GM12878 (cell line): ENCODE measurements around the gene ADSS1. TPM values are rescaled to one million over a fixed set of nuclear protein-coding genes. Genes with fewer than 3 reads are reported as not detected.

ENCODE experiments used
- BCL11A ChIP-seq: IDR thresholded peaks from 2 replicates; pipeline ENCODE4 v1.6.1; 2011; ENCODE audit warnings: low read depth, low read length
- FOXK2 ChIP-seq: fragments of 450-650 bp; IDR thresholded peaks from 2 replicates; pipeline ENCODE4 v1.6.1; 2017; ENCODE audit warnings: mild to moderate bottlenecking, moderate library complexity
- GABPA ChIP-seq: IDR thresholded peaks from 2 replicates; pipeline ENCODE4 v1.6.1; 2014; ENCODE audit warnings: antibody characterized with exemption, low read depth, mild to moderate bottlenecking, inconsistent platforms
- GATAD2B ChIP-seq: fragments of 450-650 bp; conservative IDR thresholded peaks from 2 replicates; pipeline ENCODE4 v1.6.1; 2017; ENCODE audit warnings: low read depth, mild to moderate bottlenecking, moderate library complexity
- IKZF1 ChIP-seq: fragments of 450-650 bp; conservative IDR thresholded peaks from 2 replicates; pipeline ENCODE4 v1.6.1; 2017; ENCODE audit warnings: antibody characterized with exemption, mild to moderate bottlenecking
- MEF2A ChIP-seq: IDR thresholded peaks from 2 replicates; pipeline ENCODE4 v1.6.1; 2011; ENCODE audit warnings: low read depth, mild to moderate bottlenecking, low read length, moderate library complexity; ENCODE audit not compliant: insufficient read depth
- RFX5 ChIP-seq: IDR thresholded peaks from 2 replicates; pipeline ENCODE4 v1.6.1; 2011; ENCODE audit warnings: low read depth, low read length, improper control_type of control experiment
- SRF ChIP-seq, 2 experiments: IDR thresholded peaks; 2 replicates each; pipeline ENCODE4 v1.6.1; 2011; ENCODE audit warnings: low read depth in 2 of 2, low read length in 2 of 2, mild to moderate bottlenecking in 1 of 2, moderate library complexity in 1 of 2
- SUZ12 ChIP-seq: fragments of 200-600 bp; sonication (generic); IDR thresholded peaks from one replicate; pipeline ENCODE4 v1.6.1; 2018; ENCODE audit warnings: antibody characterized with exemption, mild to moderate bottlenecking; ENCODE audit not compliant: unreplicated experiment
- ZNF207 ChIP-seq: fragments of 450-650 bp; IDR thresholded peaks from 2 replicates; pipeline ENCODE4 v1.6.1; 2014; ENCODE audit warnings: antibody characterized with exemption, mild to moderate bottlenecking, borderline replicate concordance
- ZNF384 ChIP-seq: IDR thresholded peaks from 2 replicates; pipeline ENCODE4 v1.6.1; 2012; ENCODE audit warnings: low read depth, mild to moderate bottlenecking, low read length, improper control_type of control experiment, borderline replicate concordance
- polyA plus RNA-seq, 11 experiments: library from polyadenylated mRNA; depleted of rRNA in 4 of 11; unstranded in 6 of 11; stranded (reverse) in 5 of 11; fragments of >200 nt; fragmentation: Nextera tagmentation in 4 of 11; fragmentation: Illumina TruSeq in 1 of 11; extraction: Ambion mirVana in 4 of 11; extraction: Trizol in 1 of 11; gene quantifications; 1 replicate in 1 of 11; 2 replicates in 10 of 11; pipeline versions ENCODE4 v1.2.1 to v1.2.3, GENCODE V29; 2011 to 2016; ENCODE audit warnings: inconsistent platforms in 2 of 11, missing spikeins in 2 of 11, low read depth in 1 of 11
- total RNA-seq, 4 experiments: library from RNA; depleted of rRNA in 3 of 4; stranded (reverse); fragments of >200 nt in 3 of 4; fragmentation: Illumina TruSeq in 1 of 4; extraction: Trizol in 1 of 4; gene quantifications; 2 replicates each; pipeline versions ENCODE4 v1.2.1 to v1.2.3, GENCODE V29; 2013 to 2021
- TF ChIP-seq, protein P1 (sequence below): fragments of 450-650 bp; IDR thresholded peaks from 2 replicates; pipeline ENCODE4 v1.6.1; 2017; ENCODE audit warnings: mild to moderate bottlenecking
- TF ChIP-seq, protein P2 (sequence below): fragments of 450-650 bp; IDR thresholded peaks from 2 replicates; pipeline ENCODE4 v1.6.1; 2016; ENCODE audit warnings: mild to moderate bottlenecking, moderate library complexity, borderline replicate concordance

ADSS1 gene
- total and polyA plus RNA-seq, 10 of the 15 experiments (the other 5 are each of a cell fraction or from before 2014, with no cell fraction given), result 0.11 to 0.45 (median 0.28) TPM; not detected in 5

DNA sequence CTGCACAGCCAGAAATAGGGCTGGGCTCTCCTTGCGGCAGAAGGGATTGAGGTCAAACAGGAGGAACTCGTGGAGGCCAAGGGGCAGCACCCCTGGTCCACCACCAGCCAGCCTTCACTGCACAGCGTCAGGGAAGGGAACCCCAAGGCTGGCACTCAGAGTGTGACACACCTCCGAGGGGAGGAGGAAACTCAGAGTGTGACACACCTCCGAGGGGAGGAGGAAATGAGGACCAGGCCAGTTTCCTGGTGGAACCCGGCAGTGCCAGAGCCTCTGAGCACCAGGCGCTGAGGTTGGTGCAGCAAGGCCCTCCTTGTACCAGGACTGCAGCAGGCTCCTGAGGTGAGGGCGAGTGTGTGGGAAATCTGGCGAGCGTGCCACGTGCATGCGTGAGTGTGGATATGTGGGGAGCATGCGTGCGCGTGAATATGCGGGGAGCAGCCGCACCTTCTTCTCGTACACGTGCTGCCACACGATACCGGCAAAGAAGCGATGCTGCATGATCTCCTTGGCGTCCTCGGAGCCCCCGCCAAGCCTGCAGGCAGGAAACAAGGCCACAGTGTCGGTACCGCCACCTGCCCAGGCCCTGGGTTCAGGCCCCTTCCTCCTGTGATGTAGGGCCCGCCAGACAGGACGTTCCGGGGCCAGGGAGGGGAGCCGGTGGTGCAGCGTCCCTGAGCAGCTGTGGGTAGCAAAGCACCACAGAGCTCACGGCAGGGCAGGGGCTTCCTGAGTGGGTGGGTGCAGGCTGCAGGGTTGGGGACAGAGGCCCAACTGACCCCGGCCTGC, 48.1 kb downstream of the ADSS1 start (continued):
- TF ChIP-seq, protein P1, sequence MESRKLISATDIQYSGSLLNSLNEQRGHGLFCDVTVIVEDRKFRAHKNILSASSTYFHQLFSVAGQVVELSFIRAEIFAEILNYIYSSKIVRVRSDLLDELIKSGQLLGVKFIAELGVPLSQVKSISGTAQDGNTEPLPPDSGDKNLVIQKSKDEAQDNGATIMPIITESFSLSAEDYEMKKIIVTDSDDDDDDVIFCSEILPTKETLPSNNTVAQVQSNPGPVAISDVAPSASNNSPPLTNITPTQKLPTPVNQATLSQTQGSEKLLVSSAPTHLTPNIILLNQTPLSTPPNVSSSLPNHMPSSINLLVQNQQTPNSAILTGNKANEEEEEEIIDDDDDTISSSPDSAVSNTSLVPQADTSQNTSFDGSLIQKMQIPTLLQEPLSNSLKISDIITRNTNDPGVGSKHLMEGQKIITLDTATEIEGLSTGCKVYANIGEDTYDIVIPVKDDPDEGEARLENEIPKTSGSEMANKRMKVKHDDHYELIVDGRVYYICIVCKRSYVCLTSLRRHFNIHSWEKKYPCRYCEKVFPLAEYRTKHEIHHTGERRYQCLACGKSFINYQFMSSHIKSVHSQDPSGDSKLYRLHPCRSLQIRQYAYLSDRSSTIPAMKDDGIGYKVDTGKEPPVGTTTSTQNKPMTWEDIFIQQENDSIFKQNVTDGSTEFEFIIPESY, result no peak
- no peak for TF ChIP-seq GABPA
- no peak for TF ChIP-seq GATAD2B
- TF ChIP-seq FOXK2, result no peak
- TF ChIP-seq SUZ12, result no peak
- TF ChIP-seq, protein P2, sequence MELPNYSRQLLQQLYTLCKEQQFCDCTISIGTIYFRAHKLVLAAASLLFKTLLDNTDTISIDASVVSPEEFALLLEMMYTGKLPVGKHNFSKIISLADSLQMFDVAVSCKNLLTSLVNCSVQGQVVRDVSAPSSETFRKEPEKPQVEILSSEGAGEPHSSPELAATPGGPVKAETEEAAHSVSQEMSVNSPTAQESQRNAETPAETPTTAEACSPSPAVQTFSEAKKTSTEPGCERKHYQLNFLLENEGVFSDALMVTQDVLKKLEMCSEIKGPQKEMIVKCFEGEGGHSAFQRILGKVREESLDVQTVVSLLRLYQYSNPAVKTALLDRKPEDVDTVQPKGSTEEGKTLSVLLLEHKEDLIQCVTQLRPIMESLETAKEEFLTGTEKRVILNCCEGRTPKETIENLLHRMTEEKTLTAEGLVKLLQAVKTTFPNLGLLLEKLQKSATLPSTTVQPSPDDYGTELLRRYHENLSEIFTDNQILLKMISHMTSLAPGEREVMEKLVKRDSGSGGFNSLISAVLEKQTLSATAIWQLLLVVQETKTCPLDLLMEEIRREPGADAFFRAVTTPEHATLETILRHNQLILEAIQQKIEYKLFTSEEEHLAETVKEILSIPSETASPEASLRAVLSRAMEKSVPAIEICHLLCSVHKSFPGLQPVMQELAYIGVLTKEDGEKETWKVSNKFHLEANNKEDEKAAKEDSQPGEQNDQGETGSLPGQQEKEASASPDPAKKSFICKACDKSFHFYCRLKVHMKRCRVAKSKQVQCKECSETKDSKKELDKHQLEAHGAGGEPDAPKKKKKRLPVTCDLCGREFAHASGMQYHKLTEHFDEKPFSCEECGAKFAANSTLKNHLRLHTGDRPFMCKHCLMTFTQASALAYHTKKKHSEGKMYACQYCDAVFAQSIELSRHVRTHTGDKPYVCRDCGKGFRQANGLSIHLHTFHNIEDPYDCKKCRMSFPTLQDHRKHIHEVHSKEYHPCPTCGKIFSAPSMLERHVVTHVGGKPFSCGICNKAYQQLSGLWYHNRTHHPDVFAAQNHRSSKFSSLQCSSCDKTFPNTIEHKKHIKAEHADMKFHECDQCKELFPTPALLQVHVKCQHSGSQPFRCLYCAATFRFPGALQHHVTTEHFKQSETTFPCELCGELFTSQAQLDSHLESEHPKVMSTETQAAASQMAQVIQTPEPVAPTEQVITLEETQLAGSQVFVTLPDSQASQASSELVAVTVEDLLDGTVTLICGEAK, result no peak
- TF ChIP-seq SRF (IDR thresholded peaks at IDR 0.05; ENCODE audit: low read depth in 2 of 2, low read length in 2 of 2), result no peak
- TF ChIP-seq MEF2A, result no peak
- TF ChIP-seq IKZF1, result no peak
- no peak for TF ChIP-seq RFX5
- TF ChIP-seq ZNF384, result no peak
- TF ChIP-seq BCL11A, result no peak
- no peak for TF ChIP-seq ZNF207
